ENCODE measurements around the gene NTN4. TPM values are rescaled to one million over a fixed set of nuclear protein-coding genes. Genes with fewer than 3 reads are reported as not detected.

NTN4 gene
- total RNA-seq, 2 experiments from 2014 or later, result not detected

- ATAC-seq, result no peak
Observed at GRCh38 chr12:95731519-95731958, 59.0 kb downstream of the NTN4 start.

GRCh38 chr12:95730457-95730856, 60.1 kb downstream of the NTN4 start:
- ChIA-PET POLR2A (no interaction called here), CTCF (no interaction called here)
- ATAC-seq (no peak), DNase-seq (no peak)
- TF ChIP-seq CTCF (IDR thresholded peaks at IDR 0.05), result no peak
- H3K36me3 Mint-ChIP-seq (ENCODE audit: low read depth), result no peaks in the 10 kb centered on the region
- H3K4me3 Mint-ChIP-seq, result no peak overlapping the region
- intact Hi-C loops (cut with micrococcal nuclease), result no loop called here
- H3K4me1 Mint-ChIP-seq (ENCODE audit: low read depth), result no peaks in the 10 kb centered on the region
- no peak overlapping the region for H3K27ac Mint-ChIP-seq
- H3K27me3 Mint-ChIP-seq, result peaks cover 2% of the 10 kb centered on the region
- peaks cover 9% of the 10 kb centered on the region for H3K9me3 Mint-ChIP-seq

More at GRCh38 chr12:95731519-95731958, 59.0 kb downstream of the NTN4 start:
- ChIA-PET POLR2A (no interaction called here), CTCF (no interaction called here)
- Mint-ChIP-seq H3K4me3 (no peak overlapping the region), H3K27me3 (peaks cover 2% of the 10 kb centered on the region), H3K4me1 (ENCODE audit: low read depth) (no peaks in the 10 kb centered on the region), H3K9me3 (peaks cover 4% of the 10 kb centered on the region), H3K27ac (no peak overlapping the region), H3K36me3 (ENCODE audit: low read depth) (no peaks in the 10 kb centered on the region)
- no peak for TF ChIP-seq CTCF (IDR thresholded peaks at IDR 0.05)
- no peak for DNase-seq
- intact Hi-C loops (cut with micrococcal nuclease), result no loop called here

GRCh38 chr12:95726903-95727302, 63.7 kb downstream of the NTN4 start:
- peaks cover 8% of the 10 kb centered on the region for H3K27me3 Mint-ChIP-seq
- CTCF ChIA-PET, result no interaction called here
- H3K4me3 Mint-ChIP-seq, result no peak overlapping the region
- intact Hi-C loops (cut with micrococcal nuclease), result no loop called here
- no peak overlapping the region for H3K27ac Mint-ChIP-seq
- TF ChIP-seq CTCF (IDR thresholded peaks at IDR 0.05), result no peak
- H3K36me3 Mint-ChIP-seq (ENCODE audit: low read depth), result no peaks in the 10 kb centered on the region
- no peak for ATAC-seq
- peaks cover 9% of the 10 kb centered on the region for H3K9me3 Mint-ChIP-seq
- DNase-seq, result no peak
- POLR2A ChIA-PET, result no interaction called here
- H3K4me1 Mint-ChIP-seq (ENCODE audit: low read depth), result no peaks in the 10 kb centered on the region

- intact Hi-C loops (cut with micrococcal nuclease), result no loop called here
- ChIA-PET POLR2A (no interaction called here), CTCF (no interaction called here)
- no peak for DNase-seq
- Mint-ChIP-seq H3K4me3 (no peak overlapping the region), H3K9me3 (peaks cover 9% of the 10 kb centered on the region), H3K4me1 (ENCODE audit: low read depth) (no peaks in the 10 kb centered on the region), H3K36me3 (ENCODE audit: low read depth) (no peaks in the 10 kb centered on the region), H3K27me3 (peaks cover 8% of the 10 kb centered on the region), H3K27ac (no peak overlapping the region)
- no peak for ATAC-seq
- TF ChIP-seq CTCF (IDR thresholded peaks at IDR 0.05), result no peak
Observed at GRCh38 chr12:95724767-95725166, 65.8 kb downstream of the NTN4 start.

GRCh38 chr12:95723693-95724384, 66.7 kb downstream of the NTN4 start:
- no peak for ATAC-seq
- no peak overlapping the region for H3K4me3 Mint-ChIP-seq
- peaks cover 7% of the 10 kb centered on the region for H3K27me3 Mint-ChIP-seq
- H3K36me3 Mint-ChIP-seq (ENCODE audit: low read depth), result no peaks in the 10 kb centered on the region
- no peak for TF ChIP-seq CTCF (IDR thresholded peaks at IDR 0.05)
- intact Hi-C loops (cut with micrococcal nuclease), result no loop called here
- POLR2A ChIA-PET, result no interaction called here
- CTCF ChIA-PET, result no interaction called here
- no peak overlapping the region for H3K27ac Mint-ChIP-seq
- no peak for DNase-seq
- peaks cover 9% of the 10 kb centered on the region for H3K9me3 Mint-ChIP-seq
- H3K4me1 Mint-ChIP-seq (ENCODE audit: low read depth), result no peaks in the 10 kb centered on the region
